GM12892 (cell line): ENCODE measurements around the gene INSIG1.

ENCODE experiments used
- POLR2AphosphoS5 ChIP-seq: IDR thresholded peaks from 2 replicates; pipeline ENCODE4 v1.6.1; 2011; ENCODE audit warnings: low read depth, low read length, control low read depth
- TAF1 ChIP-seq: IDR thresholded peaks from 2 replicates; pipeline ENCODE4 v1.6.1; 2011; ENCODE audit warnings: low read depth, mild to moderate bottlenecking, control low read depth, low read length, borderline replicate concordance

GRCh38 chr7:155358066-155358947 lies 60.6 kb downstream of the INSIG1 start:
- TF ChIP-seq POLR2AphosphoS5 (no peak), TAF1 (no peak)
